ELF-1 (cell line): Measurements from ENCODE around the gene SERPINE2.
A peak's percentile ranks its signal among the peaks of the same experiment; 100 is the strongest.

Source experiments
- DNase-seq: peaks from one replicate; pipeline ENCODE4 v3.0.0-alpha.2; 2016; ENCODE audit warnings: low read depth, low spot score

SERPINE2 gene

DNA sequence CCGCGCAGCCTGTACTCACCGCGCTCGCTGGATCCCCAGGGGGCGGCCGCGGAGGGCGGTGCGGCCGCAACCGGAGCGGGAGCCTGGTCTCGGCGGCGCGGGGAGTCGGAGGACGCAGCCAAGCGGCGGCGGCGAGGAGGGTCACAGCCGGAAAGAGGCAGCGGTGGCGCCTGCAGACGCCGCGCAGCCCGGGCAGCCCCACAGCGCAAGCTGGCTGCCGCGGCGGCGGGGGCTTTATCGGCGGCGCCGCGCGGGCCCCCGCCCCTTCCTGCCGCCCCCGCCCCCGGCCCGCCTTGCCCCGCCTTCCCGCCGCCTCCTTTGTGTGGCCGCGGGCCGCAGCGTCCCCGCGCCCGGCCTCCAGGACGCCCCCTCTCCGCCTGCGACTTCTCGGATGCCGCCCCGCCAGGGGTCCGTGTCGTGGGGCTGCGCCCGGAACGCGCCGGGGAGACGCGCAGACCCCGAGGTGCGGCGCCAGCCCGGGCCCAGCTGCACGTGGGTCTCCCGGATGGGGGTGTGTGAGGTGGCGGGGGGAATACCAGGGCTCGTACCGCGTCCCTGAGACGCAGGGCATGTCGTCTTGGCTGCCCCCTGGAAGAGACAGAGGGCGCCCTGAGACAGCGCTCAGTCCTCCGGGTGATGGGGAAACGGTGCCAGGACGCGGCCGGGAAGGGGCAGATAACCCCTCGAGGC is at the start of gene SERPINE2:
Gene SERPINE2 (minus strand): TSS at position 207 of the 690 bp plus-strand sequence. CDS start 37,386 bp downstream, outside the sequence.
- peak; percentile 86 for DNase-seq

GRCh38 chr2:224086226-224086914 is 47.3 kb upstream of the SERPINE2 start:
- no peak for DNase-seq

DNA sequence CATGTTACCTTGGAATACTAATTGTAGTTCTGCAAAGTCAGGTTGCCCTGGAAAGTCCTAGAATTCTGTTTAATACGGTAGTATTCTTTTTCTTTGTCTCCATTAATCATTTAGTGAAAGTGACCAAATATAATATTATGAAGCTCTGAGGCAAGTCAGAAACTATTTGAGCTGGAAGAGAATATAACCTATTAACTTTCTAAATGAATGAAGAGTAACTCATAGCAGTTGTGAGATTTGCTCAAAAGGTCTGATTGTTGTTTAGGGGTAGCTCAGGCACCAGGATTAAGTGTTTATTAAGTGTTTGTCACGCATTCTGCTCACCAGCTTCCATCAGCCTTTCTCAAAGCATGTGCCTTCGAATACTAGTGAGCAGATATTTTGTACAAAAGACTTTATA is 46.7 kb upstream of the SERPINE2 start:
- DNase-seq, result no peak

DNA sequence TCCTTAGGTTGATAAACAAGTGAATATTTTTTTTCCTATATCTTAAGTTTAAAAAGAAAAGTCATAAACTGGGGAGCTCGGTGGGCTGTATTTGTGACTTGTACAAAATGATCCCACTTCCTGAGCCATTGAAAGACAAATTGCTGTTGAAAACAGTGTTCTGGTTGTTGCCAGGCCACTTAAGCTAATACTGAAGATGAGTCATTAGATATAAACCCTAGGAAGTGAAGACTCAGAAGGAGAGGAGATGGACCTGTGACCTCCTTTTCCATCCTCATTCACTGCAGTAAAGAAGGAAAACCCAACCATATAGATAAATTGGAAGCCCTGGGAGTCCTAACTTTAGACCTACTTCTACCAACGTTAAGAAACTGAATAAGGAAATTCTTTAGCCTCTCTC is 46.2 kb upstream of the SERPINE2 start:
- DNase-seq, result no peak

- no peak for DNase-seq
Measured at GRCh38 chr2:224084266-224084892, 45.3 kb upstream of the SERPINE2 start.

DNA sequence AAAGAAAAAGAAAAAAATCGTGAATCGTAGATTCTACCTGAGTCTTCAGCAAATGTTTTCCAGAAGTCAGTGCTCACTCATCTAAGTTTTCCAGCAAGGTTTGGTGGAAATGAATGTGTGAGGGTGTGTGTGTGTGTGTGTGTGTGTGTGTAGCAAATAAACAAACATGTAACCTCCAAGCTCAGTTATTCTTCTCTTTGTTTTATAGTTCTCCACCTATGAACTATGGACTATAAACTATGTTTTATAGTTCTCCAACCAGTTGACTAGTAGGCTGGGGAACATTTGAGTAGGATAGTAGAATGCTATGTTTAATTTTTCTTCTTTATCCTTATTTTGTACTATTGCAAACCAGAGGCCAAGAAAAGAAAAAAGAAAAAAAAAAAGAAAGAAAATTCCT is 44.6 kb upstream of the SERPINE2 start:
- DNase-seq, result no peak

DNA sequence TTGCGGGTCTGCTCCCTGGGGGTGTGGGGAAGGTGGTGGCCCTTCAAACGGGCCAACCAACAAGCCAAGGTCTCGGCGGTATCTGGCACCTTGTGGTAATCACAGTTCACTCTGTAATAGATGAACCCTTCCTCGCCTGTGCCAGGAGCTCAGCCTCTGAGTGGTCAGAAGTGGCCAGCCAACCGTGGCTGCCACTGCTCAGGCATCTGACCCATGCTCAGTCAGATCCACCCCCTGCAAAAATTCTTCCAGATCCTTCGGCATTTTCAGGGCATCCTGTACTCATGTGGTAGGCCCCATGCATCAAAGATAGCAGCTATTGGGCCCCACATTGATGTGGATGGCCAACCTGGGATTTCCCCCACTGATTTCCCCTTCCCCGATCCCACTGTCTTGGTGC is 39.6 kb upstream of the SERPINE2 start:
- DNase-seq, result no peak

GRCh38 chr2:224077773-224078507 is 38.9 kb upstream of the SERPINE2 start:
- no peak for DNase-seq

DNA sequence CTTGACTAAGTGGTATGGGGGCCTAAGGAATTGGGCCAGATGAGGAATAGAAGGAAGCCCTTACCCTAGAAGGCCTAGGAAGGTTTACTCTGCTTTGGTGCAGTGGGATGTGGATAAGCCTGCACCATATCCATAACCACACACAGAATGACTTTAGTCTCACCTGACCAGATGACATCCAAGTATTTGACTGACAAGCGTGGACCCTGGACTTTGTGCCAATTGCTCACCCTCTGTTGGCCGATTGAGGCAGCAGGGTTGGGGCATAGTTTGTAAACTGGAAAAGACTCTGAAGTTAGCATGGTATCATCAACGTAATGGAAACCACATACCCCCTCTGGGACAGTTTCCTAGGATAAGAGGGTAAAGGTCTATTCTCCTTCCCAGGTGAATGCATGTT is 36.5 kb upstream of the SERPINE2 start:
- DNase-seq, result no peak

- DNase-seq, result no peak
Measured at GRCh38 chr2:224073676-224074075, 34.6 kb upstream of the SERPINE2 start.

DNA sequence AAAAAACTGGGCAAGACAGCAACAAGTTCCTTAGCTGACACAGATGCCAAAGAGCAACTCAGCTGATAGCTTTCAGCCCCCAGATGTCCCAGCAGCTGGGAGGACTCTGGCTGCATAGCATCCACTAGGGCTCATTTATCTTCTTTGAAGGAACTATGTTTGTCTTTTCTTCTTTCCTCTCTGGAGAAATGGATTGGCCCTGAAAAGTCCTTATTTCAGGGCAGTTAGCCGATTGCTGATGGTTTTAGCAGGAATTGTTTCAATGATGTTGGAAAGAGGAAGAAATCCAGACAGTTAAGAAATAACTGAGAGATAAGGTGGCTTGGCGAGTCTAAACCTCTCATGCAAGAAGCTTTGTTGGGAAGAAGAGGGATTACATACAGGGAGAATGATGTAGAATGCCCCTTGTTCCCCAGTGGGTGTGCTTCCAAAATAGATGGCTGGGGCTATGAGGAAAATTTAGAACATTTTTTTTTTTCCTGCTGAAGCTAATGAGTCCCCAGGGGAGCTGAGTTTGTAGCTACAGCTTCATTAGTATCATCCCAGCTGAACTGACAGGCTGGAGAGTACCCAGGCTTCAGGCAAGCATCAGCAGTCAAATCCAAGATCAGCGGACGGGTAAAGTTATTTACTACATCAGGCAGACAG is 33.6 kb upstream of the SERPINE2 start:
- DNase-seq, result no peak

- no peak for DNase-seq
Measured at GRCh38 chr2:224069172-224069571, 30.1 kb upstream of the SERPINE2 start.

GRCh38 chr2:224063298-224063648 is 24.2 kb upstream of the SERPINE2 start:
- no peak for DNase-seq

- no peak for DNase-seq
Measured at GRCh38 chr2:224062481-224063297, 23.6 kb upstream of the SERPINE2 start.

DNA sequence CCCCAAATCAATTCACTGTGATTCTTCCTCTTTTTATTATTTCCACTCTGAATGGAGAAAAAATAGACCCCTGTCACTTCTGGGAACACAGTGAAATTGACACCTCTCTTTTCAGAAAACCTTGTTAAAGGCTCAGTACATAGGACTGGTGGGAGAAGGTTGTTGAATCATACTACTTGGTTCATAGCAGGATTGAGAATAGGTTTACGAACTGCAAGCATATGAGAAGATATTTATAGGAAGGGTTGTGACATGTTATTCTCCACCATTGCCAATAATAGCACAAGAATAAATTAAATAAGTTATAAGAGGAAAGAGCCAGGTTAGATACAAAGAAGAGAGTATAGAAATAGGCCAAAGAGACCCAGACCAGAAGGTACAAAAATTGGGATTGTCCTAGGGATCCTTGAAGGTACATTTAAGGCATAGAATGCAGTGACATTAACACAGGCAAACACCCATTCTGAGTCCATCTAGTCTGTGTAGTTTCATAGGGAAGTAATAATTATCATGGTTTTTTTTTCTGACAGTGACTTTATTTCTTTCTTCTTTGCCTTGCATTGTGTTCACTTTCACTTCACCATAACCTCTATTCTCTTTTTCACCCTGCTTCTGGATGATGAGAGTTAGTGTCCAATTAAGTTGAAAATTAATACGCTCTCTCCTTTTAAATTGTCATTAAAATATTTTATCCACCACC is 21.8 kb upstream of the SERPINE2 start:
- no peak for DNase-seq

DNA sequence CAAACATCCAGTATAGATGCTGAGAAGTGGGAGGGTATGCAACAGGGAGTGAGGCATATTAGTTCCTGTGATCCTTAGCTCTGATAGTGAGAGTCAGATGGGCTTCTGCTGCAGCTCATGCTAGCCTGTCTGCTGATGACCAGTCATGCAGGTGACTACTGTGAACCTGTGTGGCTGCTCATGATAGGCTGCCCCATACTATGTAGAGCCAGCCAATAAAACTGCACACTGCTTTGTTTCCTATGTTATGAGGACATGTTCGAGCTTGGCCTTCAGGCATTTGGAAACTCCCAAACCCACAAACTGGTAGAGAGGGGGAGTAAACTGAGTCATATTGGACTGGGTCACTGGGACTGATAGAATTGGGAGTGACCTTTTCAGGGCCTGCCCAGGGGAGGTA is 20.1 kb upstream of the SERPINE2 start:
- no peak for DNase-seq

GRCh38 chr2:224058048-224058775 is 19.1 kb upstream of the SERPINE2 start:
- no peak for DNase-seq

- DNase-seq, result no peak
Measured at GRCh38 chr2:224056889-224057288, 17.8 kb upstream of the SERPINE2 start.

- DNase-seq, result no peak
Measured at GRCh38 chr2:224055101-224055500, 16.0 kb upstream of the SERPINE2 start.

GRCh38 chr2:224046752-224047151 is 7.7 kb upstream of the SERPINE2 start:
- no peak for DNase-seq
